SK-N-SH (cell line): Measurements from ENCODE around the gene PTBP1. TPM values are rescaled to one million over a fixed set of nuclear protein-coding genes. Genes with fewer than 3 reads are reported as not detected.

Source experiments
- CTCF ChIA-PET: fragments of 300-600, 350-600 bp; formaldehyde crosslinking; extraction: SDS; loops from one replicate; lab custom pipeline; 2021; lab: Yijun Ruan, JAX
- POLR2A ChIA-PET: fragments of 350-600 bp; sonication (Branson Sonifier 250); formaldehyde crosslinking; extraction: SDS; loops from one replicate; lab custom pipeline; 2020; ENCODE audit warnings: antibody characterized with exemption, inconsistent platforms; lab: Yijun Ruan, JAX
- DNase-seq: peaks from one replicate; pipeline ENCODE4 v3.0.0; 2012
- H2AFZ ChIP-seq: fragments of 200-600 bp; sonication (generic); 2 replicates; pipeline ENCODE4 v1.8.1; 2016; ENCODE audit warnings: antibody characterized with exemption, mild to moderate bottlenecking, low read depth
- H3F3A ChIP-seq: fragments of 200-600 bp; sonication (generic); replicated peaks from 2 replicates; pipeline ENCODE3; 2016; ENCODE audit warnings: antibody characterized with exemption, mild to moderate bottlenecking; ENCODE audit not compliant: insufficient read depth
- H3K27ac ChIP-seq, 2 experiments: fragments of 200-500 bp in 1 of 2; fragments of 200-600 bp in 1 of 2; sonication (Bioruptor generic) in 1 of 2; sonication (generic), shearing (Covaris generic) in 1 of 2; 2 replicates each; pipeline versions ENCODE4 v1.5.1 to v1.6.1; 2014 to 2016; ENCODE audit warnings: low read depth in 2 of 2, inconsistent platforms in 1 of 2, low read length in 1 of 2, mild to moderate bottlenecking in 1 of 2, mixed read lengths in 1 of 2
- H3K27me3 ChIP-seq: fragments of 200-600 bp; sonication (generic), shearing (Covaris generic); 2 replicates; pipeline ENCODE4 v1.6.1; 2016; ENCODE audit warnings: mixed run types; ENCODE audit not compliant: insufficient read depth
- H3K36me3 ChIP-seq, 2 experiments: fragments of 200-500 bp in 1 of 2; fragments of 200-600 bp in 1 of 2; sonication (Bioruptor generic) in 1 of 2; sonication (generic) in 1 of 2; replicated peaks in 1 of 2; 2 replicates each; pipeline versions ENCODE3 to v1.5.1; 2014 to 2016; ENCODE audit warnings: low read length in 1 of 2, mild to moderate bottlenecking in 1 of 2; ENCODE audit not compliant: insufficient read depth in 2 of 2, control insufficient read depth in 1 of 2
- H3K4me1 ChIP-seq, 2 experiments: fragments of 200-500 bp in 1 of 2; fragments of 200-600 bp in 1 of 2; sonication (Bioruptor generic) in 1 of 2; sonication (generic), shearing (Covaris generic) in 1 of 2; 2 replicates each; pipeline versions ENCODE4 v1.5.1 to v1.6.1; 2014 to 2016; ENCODE audit warnings: low read depth in 1 of 2, low read length in 1 of 2, mixed run types in 1 of 2; ENCODE audit not compliant: insufficient read depth in 2 of 2, control insufficient read depth in 1 of 2
- H3K4me2 ChIP-seq: fragments of 200-600 bp; sonication (generic), shearing (Covaris generic); 2 replicates; pipeline ENCODE4 v1.6.1; 2017; ENCODE audit warnings: mixed run types
- H3K4me3 ChIP-seq, 2 experiments: fragments of 200-500 bp in 1 of 2; fragments of 200-600 bp in 1 of 2; sonication (Bioruptor generic) in 1 of 2; sonication (generic), shearing (Covaris generic) in 1 of 2; 2 replicates each; pipeline versions ENCODE4 v1.5.1 to v1.8.1; 2014 to 2016; ENCODE audit warnings: low read depth in 2 of 2, inconsistent platforms in 1 of 2, low read length in 1 of 2, mild to moderate bottlenecking in 1 of 2, mixed read lengths in 1 of 2, moderate library complexity in 1 of 2
- H3K79me2 ChIP-seq: fragments of 200-600 bp; sonication (generic); 2 replicates; pipeline ENCODE4 v1.8.1; 2017; ENCODE audit warnings: mild to moderate bottlenecking; ENCODE audit not compliant: insufficient read depth
- H3K9ac ChIP-seq: fragments of 200-600 bp; sonication (generic); 2 replicates; pipeline ENCODE4 v1.6.1; 2017; ENCODE audit warnings: mixed run types
- H3K9me2 ChIP-seq: fragments of 200-600 bp; sonication (generic); 2 replicates; pipeline ENCODE4 v1.6.1; 2017; ENCODE audit warnings: mixed run types
- H3K9me3 ChIP-seq: fragments of 200-600 bp; sonication (generic); 2 replicates; pipeline ENCODE4 v1.6.1; 2017; ENCODE audit warnings: mixed run types, mild to moderate bottlenecking, moderate library complexity
- H4K20me1 ChIP-seq: fragments of 200-600 bp; sonication (generic); 2 replicates; pipeline ENCODE4 v1.6.1; 2017; ENCODE audit warnings: mild to moderate bottlenecking, mixed run types; ENCODE audit not compliant: insufficient read depth
- ELF1 ChIP-seq: IDR thresholded peaks from 2 replicates; pipeline ENCODE4 v1.4.0; 2012
- FOXJ3 ChIP-seq: sonication (generic); formaldehyde crosslinking; IDR thresholded peaks from 2 replicates; pipeline ENCODE4 v1.5.1; 2020; ENCODE audit warnings: mild to moderate bottlenecking, missing genetic modification reagents
- GABPA ChIP-seq: IDR thresholded peaks from 2 replicates; pipeline ENCODE4 v1.4.0; 2012; ENCODE audit warnings: low read depth, mild to moderate bottlenecking
- MEF2A ChIP-seq: IDR thresholded peaks from 2 replicates; pipeline ENCODE4 v1.4.0; 2012; ENCODE audit warnings: low read depth, borderline replicate concordance
- NFIC ChIP-seq: IDR thresholded peaks from 2 replicates; pipeline ENCODE4 v1.4.0; 2012; ENCODE audit warnings: borderline replicate concordance
- POLR2AphosphoS5 ChIP-seq: IDR thresholded peaks from 2 replicates; pipeline ENCODE4 v1.6.1; 2012; ENCODE audit warnings: low read depth, low read length
- RCOR1 ChIP-seq: fragments of 150-350 bp; IDR thresholded peaks from 2 replicates; pipeline ENCODE4 v1.6.1; 2017; ENCODE audit warnings: antibody characterized with exemption, low read length
- REST ChIP-seq: IDR thresholded peaks from 2 replicates; pipeline ENCODE4 v1.6.1; 2012; ENCODE audit warnings: mild to moderate bottlenecking, low read depth, low read length, moderate library complexity
- RFX5 ChIP-seq: IDR thresholded peaks from 2 replicates; pipeline ENCODE4 v1.6.1; 2012; ENCODE audit warnings: mild to moderate bottlenecking, improper control_type of control experiment, low read length
- SMC3 ChIP-seq: IDR thresholded peaks from 2 replicates; pipeline ENCODE4 v1.6.1; 2012; ENCODE audit warnings: low read depth, low read length, improper control_type of control experiment
- TAF1 ChIP-seq: IDR thresholded peaks from 2 replicates; pipeline ENCODE4 v1.6.1; 2012; ENCODE audit warnings: low read depth, mild to moderate bottlenecking, low read length, moderate library complexity, borderline replicate concordance
- TEAD4 ChIP-seq: IDR thresholded peaks from 2 replicates; pipeline ENCODE4 v1.4.0; 2012; ENCODE audit warnings: mild to moderate bottlenecking, borderline replicate concordance; ENCODE audit not compliant: insufficient read depth
- USF1 ChIP-seq: IDR thresholded peaks from 2 replicates; pipeline ENCODE4 v1.4.0; 2012; ENCODE audit warnings: low read depth, borderline replicate concordance
- YY1 ChIP-seq: IDR thresholded peaks from 2 replicates; pipeline ENCODE4 v1.4.0; 2012; ENCODE audit warnings: low read depth, mild to moderate bottlenecking
- WGBS: methylation state at CpG from one replicate; pipeline ENCODE4 v1.1.6; 2017; ENCODE audit warnings: low lambda C conversion rate; 5-methylcytosine and 5-hydroxymethylcytosine counted together
- polyA plus RNA-seq, 3 experiments: library from polyadenylated mRNA; depleted of rRNA; stranded (reverse); fragments of >200 nt; gene quantifications; 2 replicates each; pipeline ENCODE4 v1.2.3, GENCODE V29; 2012

PTBP1 gene
- polyA plus RNA-seq, 1 of the 3 experiments (the other 2 are of a cell fraction): 243 TPM

GRCh38 chr19:749811-750210 lies 47.4 kb upstream of the PTBP1 start:
- Histone ChIP-seq H3K9me2 (no peaks in the 10 kb centered on the region), H3K9me3 (no peaks in the 10 kb centered on the region), H3K4me3 (no peak overlapping the region), H3K36me3 (no peaks in the 10 kb centered on the region), H3K4me2 (no peak overlapping the region)
- 78% methylated on average over 14 of the region's 14 CpGs for WGBS
- ChIA-PET CTCF (interaction anchor here (0.9 to 1.5 kb wide), 2 partner anchors 8 to 16 kb away, joined by 3 to 5 read pairs; no protein-coding TSS in a partner anchor), POLR2A (no interaction called here)
- TF ChIP-seq GABPA (no peak), MEF2A (no peak), TEAD4 (no peak), NFIC (no peak), RFX5 (no peak), TAF1 (no peak), SMC3 (no peak)
- TF ChIP-seq, all 33 proteins: peak for 0
- peaks cover 2% of the 10 kb centered on the region for H3F3A ChIP-seq
- H3K27ac ChIP-seq: no peak overlapping the region
- no peaks in the 10 kb centered on the region for H3K27me3 ChIP-seq
- no peak for DNase-seq
- no peak overlapping the region for H3K9ac ChIP-seq
- H3K4me1 ChIP-seq: no peaks in the 10 kb centered on the region
- no peak overlapping the region for H2AFZ ChIP-seq
- no peaks in the 10 kb centered on the region for H4K20me1 ChIP-seq
- H3K79me2 ChIP-seq: no peaks in the 10 kb centered on the region

DNA sequence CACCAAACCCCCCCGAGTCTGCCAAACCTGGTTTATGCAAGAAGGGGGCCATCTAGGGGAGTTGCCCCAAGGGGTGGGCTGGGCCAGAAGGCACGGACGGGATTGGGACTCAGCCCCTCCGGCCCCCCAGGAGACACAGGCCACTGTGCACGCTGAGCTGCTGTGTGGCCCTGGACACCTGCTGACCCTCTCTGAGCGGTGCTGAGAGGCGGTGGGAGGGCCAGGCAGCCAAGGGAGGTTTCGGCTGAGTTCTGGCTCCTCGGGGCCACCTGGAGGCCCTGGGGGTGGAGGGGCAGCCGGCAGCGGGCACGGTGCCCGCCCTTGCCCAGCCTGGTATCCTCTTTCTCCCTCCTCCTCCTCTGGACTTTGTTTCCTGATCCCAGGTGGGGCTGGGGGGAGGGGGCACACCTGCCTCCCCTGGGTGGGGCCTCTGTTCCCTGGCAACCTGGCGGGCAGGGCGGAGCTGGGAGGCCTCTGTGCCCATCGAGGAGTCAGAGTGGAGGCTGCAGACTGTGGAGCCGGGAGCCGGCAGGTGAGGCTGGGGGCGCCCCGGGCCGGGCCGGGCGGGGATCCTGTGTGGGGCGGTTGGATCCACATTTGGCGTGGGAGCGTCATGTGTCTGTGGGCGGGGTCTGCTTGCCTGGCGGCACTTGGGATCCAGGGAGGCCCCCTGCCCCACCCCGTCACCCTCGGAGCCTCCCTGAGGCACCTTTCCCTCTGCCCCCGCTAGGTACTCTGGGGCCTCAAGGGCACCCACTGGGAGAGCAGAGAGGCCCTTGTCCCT lies 46.4 kb upstream of the PTBP1 start, which contains the start of gene MISP:
TSS of gene MISP (plus strand) at position 473 of the 784 bp plus-strand sequence. CDS start 5,835 bp downstream, outside the sequence.
- Histone ChIP-seq H3K9me2 (no peaks in the 10 kb centered on the region), H3K4me3 (no peak within 1 kb of the TSS), H2AFZ (peak within 1 kb of the TSS; percentile 88; the same call in 1 of the 2 replicates), H3K4me1 (no peaks in the 10 kb centered on the region), H3K4me2 (peak within 1 kb of the TSS; percentile 40), H3K36me3 (no peaks in the 10 kb centered on the region), H3K9me3 (no peaks in the 10 kb centered on the region), H3K9ac (peak within 1 kb of the TSS; percentile 60; the same call in 1 of the 2 replicates), H3K79me2 (no peaks in the 10 kb centered on the region), H3K27ac (peak within 1 kb of the TSS in 1 of 2 experiments; percentile 59; a peak in 2 of 4 replicates), H3K27me3 (no peaks in the 10 kb centered on the region), H3F3A (peaks cover 2% of the 10 kb centered on the region), H4K20me1 (no peaks in the 10 kb centered on the region)
- WGBS: 40% methylated on average over 7 of the region's 31 CpGs
- ChIA-PET CTCF (no interaction called here), POLR2A (no interaction called here)
- DNase-seq: no peak
- no peak for TF ChIP-seq REST
- TF ChIP-seq ELF1: no peak
- TF ChIP-seq USF1: no peak
- TF ChIP-seq GABPA: no peak
- TF ChIP-seq NFIC: no peak
- TF ChIP-seq MEF2A: no peak
- no peak for TF ChIP-seq YY1
- no peak for TF ChIP-seq RCOR1
- no peak for TF ChIP-seq FOXJ3
- no peak for TF ChIP-seq SMC3
- no peak for TF ChIP-seq POLR2AphosphoS5
